Measurements from ENCODE around the gene XRCC4.

Gene XRCC4

DNA sequence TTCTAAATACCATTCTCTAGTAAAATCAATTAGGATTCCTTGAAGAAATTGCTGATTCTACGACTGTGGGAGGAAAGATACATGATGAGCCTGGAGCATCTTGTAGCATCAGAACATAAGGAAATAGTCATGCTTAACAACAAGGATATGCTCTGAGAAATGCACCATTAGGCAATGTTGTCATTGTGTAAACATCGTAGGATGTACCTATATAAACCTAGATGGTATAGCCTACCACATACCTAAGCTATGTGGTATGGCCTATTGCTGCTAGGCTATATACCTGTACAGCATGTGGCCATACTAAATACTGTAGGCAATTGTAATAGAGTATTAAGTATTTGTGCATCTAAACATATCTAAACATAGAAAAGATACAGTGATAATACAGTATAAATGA lies 316.8 kb downstream of the XRCC4 start:
- DNase-seq: no peak

DNA sequence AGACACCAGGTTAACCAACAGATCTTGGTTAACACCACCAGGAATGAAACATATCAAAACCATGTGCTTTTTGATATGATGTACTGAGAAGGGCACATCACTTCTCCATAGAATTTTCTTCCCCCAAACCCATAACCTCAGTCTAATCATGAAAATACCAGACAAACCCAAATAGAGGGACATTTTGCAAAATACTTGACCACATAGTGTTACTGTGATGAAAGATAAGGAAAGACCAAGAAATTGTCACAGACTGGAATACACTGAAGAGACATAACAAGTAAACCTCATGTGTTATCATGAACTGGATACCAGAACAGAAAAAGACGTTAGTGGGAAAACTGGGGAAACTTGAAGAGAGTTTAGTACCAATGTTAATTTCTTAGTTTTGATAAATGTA lies 319.3 kb downstream of the XRCC4 start:
- DNase-seq: no peak

DNA sequence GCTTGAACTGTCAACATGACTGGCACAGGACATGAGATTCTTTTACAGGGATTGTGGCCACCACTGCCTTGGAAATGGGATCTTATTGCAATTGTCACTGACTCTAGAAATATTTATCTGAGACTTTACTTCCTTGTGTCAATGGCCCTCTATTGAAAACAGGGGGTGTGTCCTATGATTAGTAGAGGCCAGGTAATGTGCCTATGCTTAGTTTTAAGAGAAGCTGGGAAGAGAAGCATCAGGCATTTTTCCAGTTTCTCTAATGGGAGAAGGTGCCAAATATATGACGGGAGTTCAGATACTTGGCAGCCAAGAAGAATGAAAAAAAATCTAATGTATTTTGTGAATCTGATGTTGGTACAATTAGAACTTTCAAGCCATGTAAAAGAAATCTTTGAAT lies 320.3 kb downstream of the XRCC4 start:
- DNase-seq: no peak

DNA sequence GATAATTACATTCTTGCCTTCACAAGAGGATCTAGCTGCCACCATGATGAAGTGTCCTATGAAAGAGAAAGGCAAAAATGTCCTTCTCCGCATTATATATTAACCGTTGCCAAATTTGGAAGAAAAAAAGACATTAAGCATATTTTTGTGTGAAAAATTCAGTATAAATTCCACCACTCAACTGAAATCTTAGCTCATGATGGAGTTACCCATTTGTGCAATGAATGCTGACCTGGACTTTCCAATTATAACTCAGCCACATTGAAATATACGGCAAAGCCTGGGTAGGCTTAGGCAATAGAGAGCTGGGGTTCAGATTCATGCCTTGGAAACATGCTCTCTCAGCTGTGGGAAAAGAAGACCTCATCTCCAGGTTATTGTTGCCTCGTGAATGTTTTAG lies 322.9 kb downstream of the XRCC4 start:
- DNase-seq: no peak

DNA sequence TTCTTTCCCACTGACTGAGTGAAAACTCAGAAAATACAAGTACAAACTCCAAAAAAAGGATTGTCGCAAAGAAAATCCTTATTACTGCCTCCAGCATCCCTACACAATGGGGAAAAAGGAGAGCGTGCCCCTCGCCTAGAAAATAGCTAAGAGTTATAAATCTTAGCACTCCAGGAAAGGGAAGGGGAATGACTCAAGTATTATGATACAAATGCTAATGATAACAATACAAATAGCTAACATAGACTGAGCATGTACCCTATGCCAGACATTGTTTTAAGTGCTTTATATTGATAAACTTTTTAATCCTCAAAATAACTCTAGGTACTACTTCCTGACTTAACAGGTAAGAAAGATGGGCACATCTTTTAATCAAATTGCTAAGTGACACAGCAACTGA lies 323.4 kb downstream of the XRCC4 start:
- no peak for DNase-seq

DNA sequence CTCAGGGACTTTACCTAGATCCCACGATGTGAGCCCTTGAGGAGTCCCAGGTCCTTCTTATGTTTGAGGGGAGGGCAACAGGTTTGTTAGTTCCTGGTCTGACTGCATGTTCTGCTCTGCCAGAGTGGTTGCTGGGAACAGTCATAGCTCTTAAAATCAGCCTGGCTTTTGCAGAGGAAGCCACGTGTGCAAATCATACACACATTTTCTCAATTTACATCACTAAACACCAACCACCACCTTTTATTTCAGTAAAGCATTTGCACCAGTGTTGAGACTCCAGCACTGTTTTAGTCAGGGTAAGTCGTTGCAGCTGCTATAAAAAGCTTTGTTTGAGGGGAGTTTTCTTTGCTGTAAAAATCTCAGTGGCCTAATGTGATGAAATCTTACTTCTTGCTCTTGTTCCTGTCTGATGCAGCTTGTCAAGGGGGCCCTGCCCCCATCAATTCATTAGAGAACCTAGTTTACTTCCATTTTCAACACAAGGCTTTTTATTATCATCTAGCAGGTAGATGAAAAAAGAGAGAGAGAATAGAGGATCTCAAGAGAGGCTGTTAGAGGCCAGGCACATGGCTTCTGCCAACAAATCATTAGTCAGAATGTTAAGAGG lies 323.9 kb downstream of the XRCC4 start:
- no peak for DNase-seq

DNA sequence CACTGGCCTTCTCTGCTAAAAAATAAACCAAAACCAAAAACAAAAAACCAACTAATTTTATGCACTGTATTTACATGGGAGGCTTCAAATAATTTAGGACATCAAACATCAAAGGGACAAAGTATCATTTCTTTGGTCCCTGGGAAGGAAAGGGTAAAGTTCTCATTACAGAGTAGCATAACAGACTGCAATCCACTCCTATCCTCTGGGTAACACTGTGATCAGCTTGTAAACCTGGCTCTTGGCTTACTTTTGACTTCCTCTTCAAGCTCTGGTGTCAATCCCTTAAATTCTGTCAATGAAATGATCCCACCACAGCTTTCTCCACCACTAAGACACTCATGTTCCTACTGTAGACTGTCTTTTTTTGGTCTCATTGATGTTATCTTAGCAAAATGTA lies 324.4 kb downstream of the XRCC4 start:
- no peak for DNase-seq

All from activated naive CD4-positive, alpha-beta T cell treated with anti-CD3 and anti-CD28 coated beads, Interleukin-2, amount 50 U/mL, for 16 hours (primary cell).